HepG2 (cell line): ENCODE results near the gene IARS2. TPM values are rescaled to one million over a fixed set of nuclear protein-coding genes. Genes with fewer than 3 reads are reported as not detected.

ENCODE experiments used
- ATAC-seq: fragments of 200-7000 bp; cut with Tn5 transposase; 3 replicates; pipeline ENCODE4 v1.9.1; 2020; ENCODE audit warnings: mild to moderate bottlenecking, moderate library complexity
- BruUV-seq: library from RNA; stranded (reverse); fragments of 400-500 nt; replicated peaks from 2 replicates; lab custom pipeline; 2021; lab: Mats Ljungman, UMichigan
- CTCF ChIA-PET: fragments of 300-600 bp; formaldehyde crosslinking; extraction: SDS; loops from one replicate; lab custom pipeline; 2021; ENCODE audit warnings: low total read pairs, inconsistent platforms, low intra/inter-chr PET ratio; lab: Yijun Ruan, JAX
- POLR2A ChIA-PET: fragments of 350-600 bp; sonication (Branson Sonifier 250); formaldehyde crosslinking; loops from one replicate; lab custom pipeline; 2020; ENCODE audit warnings: antibody characterized with exemption, inconsistent platforms; lab: Yijun Ruan, JAX
- DNase-seq: peaks from one replicate; pipeline ENCODE4 v3.0.0-alpha.2; 2015; ENCODE audit warnings: low spot score
- FAIRE-seq: peaks from 3 replicates; lab custom pipeline; 2011; peaks lifted over from hg19 to GRCh38; lab: Jason Lieb, UNC
- H2AFZ ChIP-seq: one replicate; pipeline ENCODE4 v1.6.1; 2011; ENCODE audit warnings: low read length, inconsistent platforms
- H3K27ac ChIP-seq: fragments of 300-600 bp; 3 replicates; pipeline ENCODE4 v1.8.0; 2011; ENCODE audit warnings: mixed run types, mild to moderate bottlenecking, mixed read lengths, low read length, inconsistent platforms; ENCODE audit not compliant: insufficient read depth; ENCODE audit errors: extremely low read length
- H3K27me3 ChIP-seq, 2 experiments: fragments of 200-600 bp in 1 of 2; 2 replicates in 1 of 2; 3 replicates in 1 of 2; pipeline versions ENCODE4 v1.6.0 to v1.8.0; 2011; ENCODE audit warnings: low read length in 2 of 2, mild to moderate bottlenecking in 2 of 2, moderate library complexity in 2 of 2, inconsistent platforms in 1 of 2; ENCODE audit not compliant: insufficient read depth in 2 of 2, control insufficient read depth in 1 of 2
- H3K36me3 ChIP-seq, 2 experiments: fragments of 200-600 bp in 1 of 2; replicated peaks in 1 of 2; 2 replicates in 1 of 2; 3 replicates in 1 of 2; pipeline versions ENCODE4 v1.5.1 to v1.8.0; 2011; ENCODE audit warnings: low read length in 2 of 2, inconsistent platforms in 1 of 2; ENCODE audit not compliant: insufficient read depth in 2 of 2, control insufficient read depth in 1 of 2
- H3K4me1 ChIP-seq: 2 replicates; pipeline ENCODE4 v1.5.1; 2012; ENCODE audit warnings: low read length, inconsistent platforms; ENCODE audit not compliant: insufficient read depth
- H3K4me2 ChIP-seq: 2 replicates; pipeline ENCODE4 v1.6.0; 2011; ENCODE audit warnings: low read depth, low read length, inconsistent platforms
- H3K4me3 ChIP-seq, 3 experiments: fragments of 200-600 bp in 1 of 3; sonication (generic), shearing (Covaris generic) in 1 of 3; replicated peaks in 1 of 3; 2 replicates each; pipeline ENCODE4 v1.5.1; 2011 to 2016; ENCODE audit warnings: low read length in 3 of 3, inconsistent platforms in 2 of 3, low read depth in 2 of 3, mild to moderate bottlenecking in 2 of 3, control low read depth in 1 of 3, mixed read lengths in 1 of 3; ENCODE audit not compliant: insufficient read depth in 1 of 3
- H3K79me2 ChIP-seq: one replicate; pipeline ENCODE4 v1.6.1; 2011; ENCODE audit warnings: low read length, inconsistent platforms; ENCODE audit not compliant: insufficient read depth
- H3K9ac ChIP-seq: 2 replicates; pipeline ENCODE4 v1.6.0; 2011; ENCODE audit warnings: mild to moderate bottlenecking, low read depth, low read length, inconsistent platforms; ENCODE audit not compliant: insufficient read depth
- H3K9me3 ChIP-seq: 2 replicates; pipeline ENCODE4 v1.5.1; 2012; ENCODE audit warnings: mild to moderate bottlenecking, low read length
- H4K20me1 ChIP-seq: 2 replicates; pipeline ENCODE4 v1.6.0; 2011; ENCODE audit warnings: inconsistent platforms, mild to moderate bottlenecking, low read length, moderate library complexity; ENCODE audit not compliant: insufficient read depth
- HDAC2 ChIP-seq: sonication (generic); formaldehyde crosslinking; IDR thresholded peaks from 2 replicates; pipeline ENCODE4 v1.4.0; 2020; ENCODE audit warnings: missing genetic modification reagents
- KDM4B ChIP-seq: sonication (generic); formaldehyde crosslinking; IDR thresholded peaks from 2 replicates; pipeline ENCODE4 v1.4.0; 2020; ENCODE audit warnings: missing genetic modification reagents
- MEIS2 ChIP-seq: sonication (generic); formaldehyde crosslinking; IDR thresholded peaks from 2 replicates; pipeline ENCODE4 v1.9.0; 2021; ENCODE audit warnings: mild to moderate bottlenecking, missing genetic modification reagents
- MXD1 ChIP-seq: sonication (generic); formaldehyde crosslinking; IDR thresholded peaks from 2 replicates; pipeline ENCODE4 v1.4.0; 2020; ENCODE audit warnings: mild to moderate bottlenecking, missing genetic modification reagents
- MXD3 ChIP-seq: IDR thresholded peaks from 2 replicates; pipeline ENCODE4 v1.6.1; 2016; ENCODE audit warnings: mild to moderate bottlenecking, missing biosample characterization, missing genetic modification reagents
- RXRB ChIP-seq: IDR thresholded peaks from 2 replicates; pipeline ENCODE4 v1.6.1; 2016; ENCODE audit warnings: borderline replicate concordance, missing genetic modification reagents, missing compliant biosample characterization
- ZNF275 ChIP-seq: sonication (generic); formaldehyde crosslinking; IDR thresholded peaks from 2 replicates; pipeline ENCODE4 v1.8.0; 2022; ENCODE audit warnings: missing genetic modification reagents, mild to moderate bottlenecking, inconsistent platforms, borderline replicate concordance
- ZNF367 ChIP-seq: sonication (generic); formaldehyde crosslinking; IDR thresholded peaks from 2 replicates; pipeline ENCODE4 v1.4.0; 2020; ENCODE audit warnings: missing genetic modification reagents, borderline replicate concordance
- ZNF670 ChIP-seq: sonication (generic); formaldehyde crosslinking; IDR thresholded peaks from 2 replicates; pipeline ENCODE4 v1.8.0; 2022; ENCODE audit warnings: mild to moderate bottlenecking, missing genetic modification reagents, borderline replicate concordance
- WGBS: methylation state at CpG from one replicate; pipeline ENCODE4 v1.1.6; 2017; ENCODE audit warnings: low lambda C conversion rate; 5-methylcytosine and 5-hydroxymethylcytosine counted together
- in situ Hi-C: cut with HindIII; loops from 2 replicates; pipeline ENCODE4 v1.10.0; 2017; ENCODE audit warnings: low pct_unique_long_range_greater_than_20kb; ENCODE audit not compliant: extremely low pct_ligation_motif_present
- intact Hi-C: fragments of 100-400 bp; cut with micrococcal nuclease; formaldehyde crosslinking; loops from one replicate; pipeline ENCODE4 v1.10.0; 2022; ENCODE audit not compliant: unreplicated experiment
- polyA plus RNA-seq, 8 experiments: library from polyadenylated mRNA; depleted of rRNA in 3 of 8; stranded (reverse) in 7 of 8; unstranded in 1 of 8; fragments of >200 nt; fragmentation: Illumina TruSeq in 4 of 8; extraction: Trizol in 4 of 8; gene quantifications; 2 replicates each; pipeline versions ENCODE4 v1.2.1 to v1.2.3, GENCODE V29; 2011 to 2016; ENCODE audit warnings: low read depth in 4 of 8, missing spikeins in 1 of 8, mixed read lengths in 1 of 8; ENCODE audit not compliant: insufficient read depth in 1 of 8
- total RNA-seq, 5 experiments: library from RNA; depleted of rRNA; stranded (reverse); fragments of >200 nt; fragmentation: Illumina TruSeq; extraction: Trizol; gene quantifications; 2 replicates each; pipeline ENCODE4 v1.2.3, GENCODE V29; 2016; ENCODE audit warnings: low read depth in 1 of 5

The IARS2 gene
- total and polyA plus RNA-seq, 2 of the 13 experiments (the other 11 are each of a cell fraction or from before 2014, with no cell fraction given) = 28.6 to 122 TPM

GRCh38 chr1:220056374-220056773, 37.6 kb upstream of the IARS2 start:
- Histone ChIP-seq H3K9ac (no peak overlapping the region), H3K36me3 (peaks cover 0 to 4% of the 10 kb centered on the region in 2 experiments; a peak in 2 of 5 replicates), H3K27ac (no peak overlapping the region), H3K79me2 (no peaks in the 10 kb centered on the region), H2AFZ (no peak overlapping the region), H3K27me3 (no peaks in the 10 kb centered on the region), H3K4me2 (no peak overlapping the region), H4K20me1 (no peaks in the 10 kb centered on the region), H3K4me1 (peaks cover 15% of the 10 kb centered on the region), H3K9me3 (no peaks in the 10 kb centered on the region), H3K4me3 (no peak overlapping the region)
- POLR2A ChIA-PET = no interaction called here
- no TSS peak for BruUV-seq
- intact Hi-C loops (no loop called here), in situ Hi-C loops (no loop called here)
- TF ChIP-seq MEIS2 (CRISPR knock-in tag) (no peak), KDM4B (no peak), MXD1 (CRISPR knock-in tag) (no peak), ZNF670 (CRISPR knock-in tag) (no peak), ZNF275 (CRISPR knock-in tag) (no peak), MXD3 (CRISPR knock-in tag) (no peak), HDAC2 (CRISPR knock-in tag) (no peak), ZNF367 (CRISPR knock-in tag) (no peak), RXRB (no peak)
- ATAC-seq = no peak
- no peak for FAIRE-seq
- WGBS = 88% methylated on average over 1 of the region's 1 CpG
- CTCF ChIA-PET = no interaction called here
- no peak for DNase-seq
